T-cell (primary cell): ENCODE data around the gene DNAH10. TPM values are rescaled to one million over a fixed set of nuclear protein-coding genes. Genes with fewer than 3 reads are reported as not detected.

Experiments
- ATAC-seq, 4 experiments: fragments of 200-7000 bp in 3 of 4; fragments of 150-1000 bp in 1 of 4; cut with Tn5 transposase; replicated peaks in 1 of 4; 1 replicate in 3 of 4; 2 replicates in 1 of 4; pipeline ENCODE4 v1.10.0; 2021; ENCODE audit warnings: moderate library complexity in 3 of 4, mild to moderate bottlenecking in 2 of 4, moderate number of reproducible peaks in 1 of 4
- CTCF ChIA-PET, 2 donors: fragments of 300-600 bp; sonication (Branson Sonifier 250); formaldehyde crosslinking; loops; one replicate each; lab custom pipeline; 2022; ENCODE audit warnings: antibody characterized with exemption in 2 of 2; lab: Charles Lee
- POLR2A ChIA-PET, 2 donors: fragments of 300-600 bp; sonication (Branson Sonifier 250); formaldehyde crosslinking; loops; one replicate each; lab custom pipeline; 2022; ENCODE audit warnings: antibody characterized with exemption in 2 of 2; lab: Charles Lee
- DNase-seq, 35 experiments: peaks; one replicate each; pipeline versions ENCODE4 v3.0.0 to v3.0.0-alpha.2; 2013 to 2023
- H3K27ac ChIP-seq: one replicate; pipeline ENCODE4 v1.5.1; 2013; ENCODE audit warnings: low read length
- H3K27me3 ChIP-seq, 2 experiments: replicated peaks in 1 of 2; 1 replicate in 1 of 2; 2 replicates in 1 of 2; pipeline versions ENCODE4 v1.6.1 to v1.7.0; 2013; ENCODE audit warnings: low read length in 1 of 2, mixed read lengths in 1 of 2; ENCODE audit not compliant: control insufficient read depth in 2 of 2, insufficient read depth in 2 of 2; ENCODE audit errors: extremely low read depth in 1 of 2
- H3K36me3 ChIP-seq, 2 donors: 1 replicate in 1 of 2; 2 replicates in 1 of 2; pipeline versions ENCODE4 v1.6.1 to v1.7.0; 2013; ENCODE audit warnings: low read length in 1 of 2; ENCODE audit not compliant: control insufficient read depth in 2 of 2, insufficient read depth in 1 of 2; ENCODE audit errors: extremely low read depth in 1 of 2
- H3K4me1 ChIP-seq, 2 experiments: 1 replicate in 1 of 2; 2 replicates in 1 of 2; pipeline versions ENCODE4 v1.6.1 to v1.7.0; 2013; ENCODE audit warnings: low read length in 2 of 2, mixed read lengths in 1 of 2; ENCODE audit not compliant: insufficient read depth in 2 of 2, control insufficient read depth in 1 of 2; ENCODE audit errors: extremely low read depth in 1 of 2
- H3K4me3 ChIP-seq, 2 donors: 1 replicate in 1 of 2; 2 replicates in 1 of 2; pipeline versions ENCODE4 v1.5.1 to v1.7.0; 2013; ENCODE audit warnings: mild to moderate bottlenecking in 2 of 2, low read length in 1 of 2, moderate library complexity in 1 of 2; ENCODE audit not compliant: control insufficient read depth in 1 of 2; ENCODE audit errors: extremely low read depth in 1 of 2
- H3K9me3 ChIP-seq: 2 replicates; pipeline ENCODE4 v1.7.0; 2013
- H3K27ac Mint-ChIP-seq, 2 donors: one replicate each; pipeline ENCODE4 v1.8.0; 2020 to 2021; ENCODE audit warnings: mild to moderate bottlenecking in 2 of 2, mixed read lengths in 2 of 2
- H3K27me3 Mint-ChIP-seq, 2 donors: one replicate each; pipeline ENCODE4 v1.8.0; 2021 to 2022; ENCODE audit warnings: mixed read lengths in 2 of 2
- H3K36me3 Mint-ChIP-seq: one replicate; pipeline ENCODE4 v1.8.0; 2021; ENCODE audit warnings: mixed read lengths
- H3K4me1 Mint-ChIP-seq, 3 donors: one replicate each; pipeline ENCODE4 v1.8.0; 2020 to 2022; ENCODE audit warnings: mixed read lengths in 3 of 3, mild to moderate bottlenecking in 1 of 3
- H3K4me3 Mint-ChIP-seq, 3 donors: one replicate each; pipeline ENCODE4 v1.8.0; 2020 to 2022; ENCODE audit warnings: mild to moderate bottlenecking in 3 of 3, mixed read lengths in 3 of 3, moderate library complexity in 3 of 3
- H3K9me3 Mint-ChIP-seq, 3 donors: one replicate each; pipeline ENCODE4 v1.8.0; 2020 to 2022; ENCODE audit warnings: mixed read lengths in 3 of 3
- WGBS: methylation state at CpG from one replicate; pipeline ENCODE4 v1.1.5; 2013; ENCODE audit warnings: missing lambda C conversion rate; ENCODE audit not compliant: insufficient coverage; 5-methylcytosine and 5-hydroxymethylcytosine counted together
- total RNA-seq, 35 experiments: library from RNA in 6 of 35; stranded (reverse) in 6 of 35; fragments of 120-200 nt in 1 of 35; gene quantifications; one replicate each; pipeline versions ENCODE4 v1.2.1 to v1.2.4 and lab custom pipeline; 2013 to 2026

DNAH10 gene
- total RNA-seq, 5 donors from 2014 or later (not counting 1 experiment from before 2014, with no cell fraction given), result 0.08 to 0.32 (median 0.19) TPM

DNA sequence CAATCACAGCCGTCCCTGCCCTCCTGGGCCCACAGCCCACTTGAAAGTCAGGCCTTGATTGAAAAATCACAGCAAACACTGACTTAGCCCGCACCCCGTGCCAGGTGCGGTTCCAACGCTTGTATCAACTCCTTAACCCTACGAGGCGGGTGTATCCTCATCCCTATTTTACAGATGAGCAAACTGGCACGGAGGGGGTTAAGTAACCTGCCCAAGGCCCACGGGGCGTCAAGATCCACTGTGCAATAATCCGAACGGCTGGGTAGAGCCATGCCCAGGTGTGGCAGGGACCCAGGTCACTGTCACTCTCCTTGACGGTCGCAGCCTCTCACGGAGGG, 583 bp downstream of the DNAH10 start:
- peaks cover 0 to 20% of the 10 kb centered on the region in 2 experiments for H3K27me3 ChIP-seq
- no peaks in the 10 kb centered on the region for H3K9me3 Mint-ChIP-seq
- H3K4me3 Mint-ChIP-seq, result peak overlapping the region; percentile 73 to 84 (median 80)
- H3K4me3 ChIP-seq, result peak overlapping the region; percentile 50 to 55
- H3K27me3 Mint-ChIP-seq, result no peaks in the 10 kb centered on the region
- H3K27ac ChIP-seq, result no peak overlapping the region
- DNase-seq (no peak), ATAC-seq (no peak)
- H3K4me1 Mint-ChIP-seq, result peaks cover 11 to 12% (median 12%) of the 10 kb centered on the region in 3 donors
- CTCF ChIA-PET, result no interaction called here
- H3K27ac Mint-ChIP-seq, result no peak overlapping the region
- 36% methylated on average over 8 of the region's 15 CpGs for WGBS
- H3K9me3 ChIP-seq, result no peaks in the 10 kb centered on the region
- no peaks in the 10 kb centered on the region for H3K36me3 ChIP-seq
- peaks cover 0 to 14% of the 10 kb centered on the region in 2 experiments for H3K4me1 ChIP-seq
- POLR2A ChIA-PET, result no interaction called here
- H3K36me3 Mint-ChIP-seq, result peaks cover 16% of the 10 kb centered on the region

DNA sequence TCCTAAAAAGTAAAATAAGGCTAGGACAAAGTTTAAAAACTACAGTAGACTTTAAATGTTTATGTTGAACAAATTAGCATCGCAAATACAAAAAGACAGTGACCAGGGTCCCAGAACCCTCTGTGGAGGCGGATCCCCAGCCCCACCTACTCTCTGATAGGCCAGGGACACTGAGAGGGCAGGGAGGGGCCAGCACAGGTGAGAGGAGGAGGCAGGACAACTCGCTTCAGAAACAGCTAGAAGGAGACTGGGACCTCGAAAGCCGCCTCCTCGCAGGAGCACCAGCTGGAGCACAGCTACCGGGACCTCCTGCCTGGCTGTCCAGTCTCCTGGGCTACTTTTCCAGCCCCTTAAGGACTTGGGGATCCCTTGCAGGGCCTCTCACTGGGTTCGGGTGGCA, 992 bp downstream of the DNAH10 start:
- Histone ChIP-seq H3K27me3 (peaks cover 0 to 24% of the 10 kb centered on the region in 2 experiments), H3K36me3 (no peaks in the 10 kb centered on the region), H3K4me3 (no peak overlapping the region), H3K4me1 (peaks cover 0 to 16% of the 10 kb centered on the region in 2 experiments), H3K27ac (no peak overlapping the region), H3K9me3 (no peaks in the 10 kb centered on the region)
- ChIA-PET CTCF (no interaction called here), POLR2A (no interaction called here)
- no peak for ATAC-seq
- no peaks in the 10 kb centered on the region for H3K27me3 Mint-ChIP-seq
- DNase-seq, result no peak
- H3K4me3 Mint-ChIP-seq, result peak overlapping the region; percentile 73 to 84 (median 80)
- H3K27ac Mint-ChIP-seq, result no peak overlapping the region
- H3K36me3 Mint-ChIP-seq, result peaks cover 12% of the 10 kb centered on the region
- WGBS, result 92% methylated on average over 5 of the region's 8 CpGs
- H3K4me1 Mint-ChIP-seq, result peaks cover 12 to 13% (median 13%) of the 10 kb centered on the region in 3 donors
- H3K9me3 Mint-ChIP-seq, result no peaks in the 10 kb centered on the region

DNA sequence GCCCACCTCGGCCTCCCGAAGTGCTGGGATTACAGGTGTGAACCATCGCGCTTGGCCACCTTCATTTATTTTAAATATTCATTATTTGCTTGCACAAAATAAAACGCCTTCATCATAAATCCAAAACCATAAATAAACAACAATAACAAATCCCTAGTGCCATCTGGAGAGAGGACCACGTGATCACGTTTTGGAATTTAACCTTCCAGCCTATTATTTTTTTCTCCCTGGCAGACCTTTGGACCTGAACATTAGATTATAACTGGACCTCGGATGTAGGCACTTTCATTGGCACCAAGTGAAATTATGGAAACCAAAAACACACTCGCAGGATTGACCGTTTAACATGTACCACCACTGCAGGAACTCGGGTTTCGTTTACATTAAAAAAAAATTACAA, 2.0 kb downstream of the DNAH10 start:
- ATAC-seq (no peak), DNase-seq (no peak)
- CTCF ChIA-PET, result no interaction called here
- no peak overlapping the region for H3K27ac Mint-ChIP-seq
- no peak overlapping the region for H3K4me3 ChIP-seq
- no peaks in the 10 kb centered on the region for H3K9me3 ChIP-seq
- H3K27ac ChIP-seq, result no peak overlapping the region
- no peaks in the 10 kb centered on the region for H3K36me3 ChIP-seq
- H3K36me3 Mint-ChIP-seq, result peaks cover 11% of the 10 kb centered on the region
- peaks cover 3% of the 10 kb centered on the region in 2 donors for H3K27me3 Mint-ChIP-seq
- no peaks in the 10 kb centered on the region for H3K9me3 Mint-ChIP-seq
- peak overlapping the region in 2 of 3 donors; percentile 22 to 25 for H3K4me3 Mint-ChIP-seq
- WGBS, result 100% methylated on average over 8 of the region's 12 CpGs
- H3K4me1 ChIP-seq, result peaks cover 0 to 16% of the 10 kb centered on the region in 2 experiments
- peaks cover 0 to 27% of the 10 kb centered on the region in 2 experiments for H3K27me3 ChIP-seq
- peaks cover 12 to 17% (median 13%) of the 10 kb centered on the region in 3 donors for H3K4me1 Mint-ChIP-seq
- POLR2A ChIA-PET, result no interaction called here

DNA sequence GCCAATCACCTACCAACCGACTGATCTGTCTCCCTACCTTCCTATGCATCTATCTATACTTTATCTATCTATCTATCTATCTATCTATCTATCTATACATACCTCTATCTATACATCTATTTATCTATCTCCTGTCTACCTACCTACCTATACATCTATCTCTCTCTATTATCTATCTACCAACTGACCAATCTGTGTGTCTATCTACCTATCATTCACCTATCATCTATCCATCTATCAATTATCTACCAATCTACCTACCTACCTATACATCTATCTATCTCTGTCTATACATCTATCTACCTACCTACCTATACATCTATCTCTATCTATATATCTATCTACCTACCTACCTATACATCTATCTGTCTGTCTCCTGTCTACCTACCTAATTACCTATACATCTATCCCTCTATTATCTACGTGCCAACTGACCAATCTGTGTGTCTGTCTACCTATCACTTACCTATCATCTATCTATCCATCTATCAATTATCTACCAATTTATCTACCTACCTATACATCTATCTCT, 3.5 kb downstream of the DNAH10 start:
- POLR2A ChIA-PET, result no interaction called here
- DNase-seq (no peak), ATAC-seq (no peak)
- peaks cover 0 to 27% of the 10 kb centered on the region in 2 experiments for H3K27me3 ChIP-seq
- no peak overlapping the region for H3K4me3 Mint-ChIP-seq
- peaks cover 0 to 16% of the 10 kb centered on the region in 2 experiments for H3K4me1 ChIP-seq
- no peaks in the 10 kb centered on the region for H3K9me3 ChIP-seq
- H3K27me3 Mint-ChIP-seq, result peaks cover 3% of the 10 kb centered on the region in 2 donors
- H3K9me3 Mint-ChIP-seq, result no peaks in the 10 kb centered on the region
- H3K36me3 Mint-ChIP-seq, result no peaks in the 10 kb centered on the region
- no peak overlapping the region for H3K4me3 ChIP-seq
- no peak overlapping the region for H3K27ac Mint-ChIP-seq
- 76% methylated on average over 2 of the region's 2 CpGs for WGBS
- H3K4me1 Mint-ChIP-seq, result peaks cover 12 to 17% (median 13%) of the 10 kb centered on the region in 3 donors
- no peaks in the 10 kb centered on the region for H3K36me3 ChIP-seq
- CTCF ChIA-PET, result no interaction called here
- H3K27ac ChIP-seq, result no peak overlapping the region

DNA sequence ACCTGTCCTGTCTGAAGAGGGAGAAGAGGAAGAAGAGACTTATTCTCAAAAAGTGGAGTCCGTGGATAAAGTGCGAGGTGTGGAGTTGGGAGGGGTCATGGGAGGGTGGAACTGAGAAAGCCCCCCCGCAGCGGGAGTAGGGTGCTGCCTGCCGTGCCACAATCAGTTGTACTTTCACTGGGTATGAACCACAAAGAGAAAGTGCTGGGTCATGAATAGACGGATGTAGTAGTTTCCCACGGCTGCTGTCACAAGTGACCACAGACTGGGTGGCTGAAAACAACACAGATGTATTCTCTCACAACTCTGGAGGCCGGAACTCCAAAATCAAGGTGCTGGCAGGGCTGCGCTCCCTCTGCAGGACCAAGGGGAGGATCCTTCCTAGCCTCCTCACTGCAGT, 5.5 kb downstream of the DNAH10 start:
- WGBS, result 9% methylated on average over 7 of the region's 9 CpGs
- peak in 3 of 4 experiments; percentile 34 to 53 (median 37) for ATAC-seq
- H3K4me3 ChIP-seq, result no peak overlapping the region
- H3K27me3 ChIP-seq, result peaks cover 0 to 29% of the 10 kb centered on the region in 2 experiments
- Mint-ChIP-seq H3K9me3 (no peaks in the 10 kb centered on the region), H3K27me3 (peaks cover 3 to 8% of the 10 kb centered on the region in 2 donors), H3K4me3 (no peak overlapping the region), H3K4me1 (peaks cover 8 to 12% (median 11%) of the 10 kb centered on the region in 3 donors), H3K36me3 (no peaks in the 10 kb centered on the region), H3K27ac (no peak overlapping the region)
- H3K9me3 ChIP-seq, result no peaks in the 10 kb centered on the region
- H3K36me3 ChIP-seq, result no peaks in the 10 kb centered on the region
- POLR2A ChIA-PET, result no interaction called here
- DNase-seq, result peak in 19 of 35 experiments; percentile 2 to 50 (median 19)
- CTCF ChIA-PET, result no interaction called here
- H3K4me1 ChIP-seq, result peaks cover 0 to 9% of the 10 kb centered on the region in 2 experiments
- no peak overlapping the region for H3K27ac ChIP-seq

DNA sequence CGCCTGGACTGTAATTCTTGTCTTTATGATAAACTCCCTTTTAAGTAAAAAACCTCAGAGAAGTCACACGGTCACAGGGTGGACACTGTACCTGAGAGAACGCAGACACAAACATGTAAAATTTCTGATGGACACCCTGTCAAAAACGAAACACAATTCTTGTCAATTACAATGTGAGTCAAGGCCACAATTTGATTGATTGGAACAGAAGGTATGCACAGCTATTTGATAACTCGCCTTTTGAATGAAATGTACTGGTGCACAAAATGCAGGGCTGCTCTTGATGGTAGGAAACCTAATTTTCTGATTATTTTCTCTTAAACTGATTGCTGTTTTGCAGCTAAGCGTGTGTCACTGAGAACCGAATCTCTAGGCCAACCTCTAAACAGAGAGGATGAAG, 9.2 kb downstream of the DNAH10 start:
- Mint-ChIP-seq H3K9me3 (peaks cover 0 to 12% (median 3%) of the 10 kb centered on the region in 3 donors), H3K27me3 (peaks cover 3 to 8% of the 10 kb centered on the region in 2 donors), H3K4me3 (no peak overlapping the region), H3K4me1 (peaks cover 6 to 10% (median 6%) of the 10 kb centered on the region in 3 donors), H3K27ac (no peak overlapping the region), H3K36me3 (no peaks in the 10 kb centered on the region)
- Histone ChIP-seq H3K9me3 (no peaks in the 10 kb centered on the region), H3K4me3 (no peak overlapping the region), H3K4me1 (peaks cover 0 to 6% of the 10 kb centered on the region in 2 experiments), H3K27ac (no peak overlapping the region), H3K36me3 (no peaks in the 10 kb centered on the region), H3K27me3 (peaks cover 0 to 20% of the 10 kb centered on the region in 2 experiments)
- POLR2A ChIA-PET, result no interaction called here
- DNase-seq, result no peak
- WGBS, result 75% methylated on average over 5 of the region's 7 CpGs
- CTCF ChIA-PET, result interaction anchor here in 1 of 2 donors (0.6 kb wide), 1 partner anchor 1030 kb away, joined by 3 read pairs; no protein-coding TSS in a partner anchor
- no peak for ATAC-seq
